IPS DF 4.7 (cell line): ENCODE measurements around the gene PPFIA3.
"Not testable (repeated sequence)": the region's sequence is repeated elsewhere in the genome, so short reads cannot be mapped to it uniquely, and the experiment has no call there.

ENCODE experiments used
- DNase-seq: peaks from one replicate; pipeline ENCODE4 v3.0.0-alpha.2; 2013; ENCODE audit warnings: low spot score; ENCODE audit errors: extremely low read depth

PPFIA3 gene

GRCh38 chr19:49102303-49102702 lies 17.0 kb upstream of the PPFIA3 start:
- DNase-seq = no peak

DNA sequence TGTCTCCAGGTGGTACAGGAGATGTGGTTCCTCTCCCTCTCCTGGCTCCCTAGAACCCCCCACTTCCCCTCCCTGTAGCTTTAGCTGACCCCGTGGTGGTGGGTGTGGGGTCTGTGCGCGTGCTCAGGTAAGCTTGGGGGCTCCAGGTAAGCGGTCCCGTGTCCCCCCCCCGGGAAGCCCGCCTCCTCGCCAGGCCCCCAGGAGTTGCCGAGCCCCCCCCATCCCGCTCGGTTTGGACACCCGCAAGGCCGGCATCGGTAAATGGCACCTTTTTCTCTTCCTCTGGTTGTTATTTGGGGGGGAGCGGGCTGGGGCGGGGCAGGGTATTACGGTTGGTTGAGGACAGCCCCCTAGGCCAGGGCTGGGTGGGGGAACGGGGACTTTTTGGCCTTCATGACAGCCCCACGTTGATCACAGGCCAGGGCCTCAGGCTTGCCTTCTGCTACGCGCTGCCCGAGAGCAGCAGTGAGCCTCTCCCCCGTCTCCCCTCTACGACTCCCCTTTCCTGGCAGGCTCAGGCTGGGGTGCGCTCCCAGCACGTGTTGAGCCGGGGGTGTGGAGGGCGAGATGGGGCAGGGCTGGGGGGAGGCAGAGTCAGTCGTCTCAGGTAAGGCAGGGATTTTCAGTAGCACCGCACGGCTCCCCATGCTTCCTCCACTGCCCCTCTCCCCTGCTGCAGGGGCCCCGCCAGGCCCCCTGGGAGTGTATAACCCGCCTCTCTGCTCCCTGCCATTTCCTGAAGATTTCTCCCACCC lies 15.8 kb upstream of the PPFIA3 start:
- DNase-seq = no peak

DNA sequence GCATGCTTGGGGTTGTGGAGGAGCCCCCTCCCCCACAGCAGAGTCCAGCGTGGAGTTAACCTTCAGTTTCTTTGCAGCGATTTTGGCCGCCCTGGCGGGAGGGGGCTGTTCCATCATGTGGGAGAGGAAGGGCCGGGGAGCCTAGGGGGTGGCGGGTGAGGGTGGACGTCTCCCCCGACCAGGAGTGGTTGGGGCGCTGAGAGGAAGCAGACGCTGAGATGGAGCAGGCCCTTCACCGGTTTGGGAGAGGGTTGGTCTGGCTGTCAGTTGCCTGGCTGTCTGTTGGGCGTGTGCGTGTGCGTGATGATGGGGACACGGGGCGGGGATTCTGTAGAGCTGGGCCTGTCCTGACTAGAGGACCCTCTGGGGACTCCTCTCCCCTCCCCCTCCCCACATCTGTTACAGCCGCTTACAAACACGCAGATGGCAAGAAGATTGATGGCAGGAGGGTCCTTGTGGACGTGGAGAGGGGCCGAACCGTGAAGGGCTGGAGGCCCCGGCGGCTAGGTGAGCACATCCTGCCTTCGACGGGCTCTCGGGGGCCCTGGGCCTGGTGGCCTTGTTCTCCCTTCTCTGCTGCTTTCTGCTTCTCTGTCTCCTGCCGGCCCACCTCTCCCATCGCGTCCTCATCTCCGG lies 15.0 kb upstream of the PPFIA3 start:
- no peak for DNase-seq

- DNase-seq = no peak
These were observed 12.7 kb upstream of the PPFIA3 start for GRCh38 chr19:49106648-49107135.

DNA sequence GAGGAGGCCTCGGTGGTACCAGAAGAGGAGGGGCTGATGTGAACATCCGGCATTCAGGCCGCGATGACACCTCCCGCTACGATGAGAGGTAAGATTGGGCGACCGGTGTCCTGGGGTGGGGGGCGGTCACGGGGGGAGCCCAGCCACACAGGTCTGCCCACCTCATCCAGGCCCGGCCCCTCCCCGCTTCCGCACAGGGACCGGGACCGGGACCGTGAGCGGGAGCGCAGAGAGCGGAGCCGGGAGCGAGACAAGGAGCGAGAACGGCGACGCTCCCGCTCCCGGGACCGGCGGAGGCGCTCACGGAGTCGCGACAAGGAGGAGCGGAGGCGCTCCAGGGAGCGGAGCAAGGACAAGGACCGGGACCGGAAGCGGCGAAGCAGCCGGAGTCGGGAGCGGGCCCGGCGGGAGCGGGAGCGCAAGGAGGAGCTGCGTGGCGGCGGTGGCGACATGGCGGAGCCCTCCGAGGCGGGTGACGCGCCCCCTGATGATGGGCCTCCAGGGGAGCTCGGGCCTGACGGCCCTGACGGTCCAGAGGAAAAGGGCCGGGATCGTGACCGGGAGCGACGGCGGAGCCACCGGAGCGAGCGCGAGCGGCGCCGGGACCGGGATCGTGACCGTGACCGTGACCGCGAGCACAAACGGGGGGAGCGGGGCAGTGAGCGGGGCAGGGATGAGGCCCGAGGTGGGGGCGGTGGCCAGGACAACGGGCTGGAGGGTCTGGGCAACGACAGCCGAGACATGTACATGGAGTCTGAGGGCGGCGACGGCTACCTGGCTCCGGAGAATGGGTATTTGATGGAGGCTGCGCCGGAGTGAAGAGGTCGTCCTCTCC lies 11.5 kb upstream of the PPFIA3 start:
- no peak for DNase-seq

- DNase-seq = no peak
These were observed 10.3 kb upstream of the PPFIA3 start for GRCh38 chr19:49109051-49109450.

DNA sequence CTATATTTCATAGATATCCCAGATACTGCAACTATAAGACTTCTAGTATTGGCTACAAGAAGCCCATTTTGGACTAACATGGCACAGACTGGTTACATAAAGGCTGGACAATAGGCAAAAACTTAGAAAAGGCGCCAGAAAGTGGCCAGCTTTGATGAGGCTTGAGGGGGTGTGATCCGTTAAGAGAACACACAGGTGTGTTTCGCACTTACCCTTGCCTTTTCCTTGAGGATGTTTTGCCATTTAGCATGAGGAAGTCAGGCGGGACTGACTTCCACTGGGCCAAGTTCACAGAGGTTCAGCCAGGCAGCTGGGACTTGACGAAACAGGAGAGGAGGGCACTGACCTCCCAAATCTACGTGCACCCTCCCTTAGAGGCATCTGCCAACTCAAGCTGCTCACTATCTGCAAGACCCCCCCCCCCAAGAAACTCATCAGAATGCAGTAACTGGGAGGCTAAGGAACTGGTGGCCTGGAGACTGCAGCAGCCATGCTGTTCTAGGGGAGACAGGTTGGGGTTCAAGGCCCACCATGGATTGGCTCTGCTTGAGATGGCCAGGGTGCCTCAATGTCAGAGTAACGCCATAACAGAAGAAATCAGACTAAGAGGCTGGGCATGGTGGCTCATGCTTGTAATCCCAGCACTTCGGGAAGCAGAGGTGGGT lies 9.6 kb upstream of the PPFIA3 start:
- no peak for DNase-seq

GRCh38 chr19:49110567-49110966 lies 8.8 kb upstream of the PPFIA3 start:
- no peak for DNase-seq

DNA sequence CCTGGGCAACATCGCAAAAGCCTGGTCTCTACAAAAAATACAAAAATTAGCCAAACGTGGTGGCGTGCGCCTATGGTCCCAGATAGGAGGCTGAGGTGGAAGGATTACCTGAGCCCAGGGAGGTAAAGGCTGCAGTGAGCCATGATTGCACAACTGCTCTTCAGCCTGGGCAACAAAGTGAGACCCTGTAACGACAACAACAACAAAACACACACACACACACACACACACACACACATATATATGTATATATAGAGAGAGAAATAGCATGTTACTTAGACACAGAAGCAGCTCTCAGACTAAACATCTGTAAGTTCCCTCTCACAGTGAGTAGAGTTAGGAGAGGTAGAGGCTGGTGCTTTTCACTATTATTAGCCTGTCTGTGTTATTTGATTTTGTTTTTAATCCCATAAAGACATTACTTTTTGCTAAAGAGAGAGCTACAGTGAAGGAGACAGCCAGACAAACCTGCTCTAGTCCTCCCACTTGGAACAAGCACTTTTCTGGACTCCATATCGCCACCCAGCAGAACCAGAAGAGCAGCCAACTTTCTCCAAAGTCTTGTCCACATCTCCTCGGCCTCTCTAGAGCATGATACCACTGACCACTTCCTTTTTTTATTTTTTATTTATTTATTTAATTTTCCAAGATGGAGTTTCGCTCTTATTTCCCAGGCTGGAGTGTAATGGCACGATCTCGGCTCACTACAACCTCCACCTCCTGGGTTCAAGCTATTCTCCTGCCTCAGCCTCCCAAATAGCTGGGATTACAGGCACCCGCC lies 7.9 kb upstream of the PPFIA3 start:
- DNase-seq = no peak

DNA sequence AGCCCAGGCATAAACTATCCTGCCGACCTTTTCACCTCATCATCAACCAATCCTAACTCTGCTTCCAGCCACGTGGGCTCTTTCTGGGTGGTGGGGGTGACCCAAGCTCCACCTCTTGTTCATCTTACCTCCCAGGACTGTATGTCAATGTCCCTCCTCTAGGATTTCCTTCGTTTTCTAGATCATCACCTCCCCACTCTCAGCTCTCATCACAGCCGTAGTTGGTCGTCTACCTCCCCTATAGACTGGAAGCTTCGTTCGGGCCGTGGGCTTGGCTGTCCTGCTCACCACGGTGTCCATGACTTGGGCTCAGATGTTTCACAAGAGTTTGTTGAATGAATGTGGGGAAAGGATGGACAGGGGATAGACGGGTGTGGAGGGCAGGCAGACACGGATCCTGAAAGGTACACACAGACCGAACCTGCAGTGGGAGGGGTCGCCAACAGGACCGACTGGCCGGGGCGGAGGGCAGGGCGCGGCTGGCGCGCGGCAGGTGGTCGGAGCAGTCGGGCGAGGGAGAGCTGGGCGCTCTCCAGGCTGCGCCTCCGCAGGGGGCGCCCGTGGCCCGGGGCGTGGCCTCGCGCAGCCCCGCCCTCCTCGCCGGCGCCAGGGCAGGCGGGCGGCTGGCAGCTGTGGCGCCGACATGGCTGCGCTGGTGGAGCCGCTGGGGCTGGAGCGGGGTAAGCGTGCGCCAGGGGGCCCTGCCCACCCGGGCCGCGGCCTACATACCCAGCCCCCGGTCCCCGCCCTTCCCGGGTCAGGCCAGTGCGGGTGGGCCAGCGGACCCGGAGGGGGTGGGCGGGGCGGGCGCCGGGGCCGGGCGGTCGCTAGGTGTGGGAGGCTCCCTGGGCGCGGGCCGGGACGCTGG lies 5.3 kb upstream of the PPFIA3 start, which contains the start of gene LIN7B:
Gene LIN7B, plus strand, starts transcription at position 609 of the 868 bp plus-strand sequence. Its CDS starts 35 bp downstream, at position 644.
- DNase-seq = no peak

- DNase-seq = no peak
These were observed 4.5 kb upstream of the PPFIA3 start for GRCh38 chr19:49114630-49115363.

- DNase-seq = no peak
These were observed 2.8 kb upstream of the PPFIA3 start for GRCh38 chr19:49116544-49116943.

DNA sequence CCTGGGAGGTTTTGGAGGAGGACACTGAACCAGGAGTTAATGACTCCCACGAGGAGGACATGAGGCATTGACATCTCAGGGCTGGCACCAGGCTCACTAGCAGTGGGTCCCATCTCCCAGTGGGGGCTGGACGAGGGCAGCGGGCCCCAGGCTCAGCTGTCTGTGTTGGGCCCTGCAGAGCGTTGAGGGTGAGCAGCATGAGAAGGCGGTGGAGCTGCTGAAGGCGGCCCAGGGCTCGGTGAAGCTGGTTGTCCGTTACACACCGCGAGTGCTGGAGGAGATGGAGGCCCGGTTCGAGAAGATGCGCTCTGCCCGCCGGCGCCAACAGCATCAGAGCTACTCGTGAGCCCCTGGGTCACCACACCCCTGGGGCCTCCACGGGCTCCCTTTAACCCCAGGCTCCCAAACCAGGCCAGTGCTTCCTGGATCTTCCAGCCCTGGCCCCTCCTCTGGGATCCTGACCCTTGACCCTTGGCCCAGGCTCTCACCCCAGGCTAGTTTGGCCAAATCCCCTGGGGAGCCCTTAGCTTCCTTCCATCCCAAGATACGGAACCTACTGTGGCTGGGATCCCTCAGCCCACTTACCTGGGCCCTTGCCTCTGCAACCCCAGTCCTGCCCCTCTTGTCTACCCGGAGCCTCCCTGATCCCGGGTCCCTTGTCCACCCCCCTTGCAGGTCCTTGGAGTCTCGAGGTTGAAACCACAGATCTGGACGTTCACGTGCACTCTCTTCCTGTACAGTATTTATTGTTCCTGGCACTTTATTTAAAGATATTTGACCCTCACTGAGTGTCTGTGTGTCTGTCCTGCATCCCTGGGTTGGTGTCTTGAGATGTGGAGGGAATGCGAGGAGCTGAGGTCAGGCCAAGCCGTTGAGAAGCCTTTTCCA lies 1.4 kb upstream of the PPFIA3 start:
- DNase-seq = no peak

GRCh38 chr19:49118565-49119410 lies 556 bp upstream of the PPFIA3 start, which contains the start of gene C19orf73:
C19orf73 (minus strand) TSS chr19:49119143; CDS start chr19:49119022, 121 bp downstream.
- DNase-seq = no peak

- DNase-seq = no peak
These were observed 960 bp downstream of the PPFIA3 start for GRCh38 chr19:49120325-49120683.

- DNase-seq = no peak
These were observed 1.5 kb downstream of the PPFIA3 start for GRCh38 chr19:49120868-49121267.

GRCh38 chr19:49121841-49122240 lies 2.5 kb downstream of the PPFIA3 start:
- DNase-seq = not testable (repeated sequence)
